Measurements from ENCODE around the gene PALLD. TPM values are rescaled to one million over a fixed set of nuclear protein-coding genes. Genes with fewer than 3 reads are reported as not detected.
A peak's percentile ranks its signal among the peaks of the same experiment; 100 is the strongest.
"Not testable (repeated sequence)": the region's sequence is repeated elsewhere in the genome, so short reads cannot be mapped to it uniquely, and the experiment has no call there.

Gene PALLD
- total RNA-seq, 1 experiment from 2014 or later: 47.8 TPM

DNA sequence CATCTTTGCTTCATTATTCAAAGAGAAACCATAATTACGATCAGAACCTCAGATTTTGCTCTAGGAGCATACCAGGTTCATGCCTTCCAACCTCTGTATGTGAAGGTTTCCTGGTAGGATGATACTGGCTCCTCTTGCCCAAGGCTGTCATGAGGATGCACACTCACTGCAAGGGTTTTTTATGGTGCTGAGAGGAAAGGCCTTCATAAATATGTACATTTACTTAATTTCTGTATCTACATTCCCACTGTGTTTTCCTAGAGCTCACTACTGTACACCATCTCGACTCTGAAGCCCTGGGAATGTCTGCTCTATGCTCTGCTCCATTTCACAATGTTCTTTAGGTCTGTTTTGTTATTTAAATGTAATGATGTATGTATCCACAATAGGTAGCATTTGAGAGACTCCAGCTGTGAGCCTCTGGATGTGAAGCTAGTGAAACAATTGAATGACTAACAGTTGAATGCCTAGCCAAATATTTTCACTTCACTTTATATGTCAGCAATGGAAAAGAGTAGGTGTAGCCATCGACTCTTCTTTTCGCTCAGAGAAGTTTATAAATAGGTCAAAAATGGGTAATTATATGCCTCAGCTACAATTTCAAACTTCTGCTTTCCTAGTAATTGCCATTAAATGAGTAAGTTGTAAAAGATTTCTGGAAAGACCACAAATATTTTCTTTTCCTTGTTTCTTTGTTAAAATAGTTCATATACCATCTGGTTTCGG lies 228.0 kb downstream of the PALLD start:
- DNase-seq (ENCODE audit: low read depth): no peak

- no peak for DNase-seq (ENCODE audit: low read depth)
Observed at GRCh38 chr4:168725930-168726329, 229.1 kb downstream of the PALLD start.

DNA sequence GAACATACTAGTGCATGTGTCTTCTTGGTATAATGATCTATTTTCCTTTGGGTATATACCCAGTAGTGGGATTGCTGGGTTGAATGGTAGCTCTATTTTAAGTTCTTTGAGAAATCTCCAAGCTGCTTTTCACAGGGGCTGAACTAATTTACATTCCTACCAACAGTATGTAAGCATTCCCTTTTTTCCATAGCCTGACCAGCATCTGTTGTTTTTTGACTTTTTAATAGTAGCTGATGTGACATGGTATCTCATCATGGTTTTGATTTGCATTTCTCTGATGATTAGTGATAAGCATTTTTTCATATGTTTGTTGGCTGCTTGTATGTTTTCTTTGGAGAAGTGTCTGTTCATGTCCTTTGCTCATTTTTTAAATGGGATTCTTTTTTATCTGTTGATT lies 230.3 kb downstream of the PALLD start:
- not testable (repeated sequence) for DNase-seq (ENCODE audit: low read depth)

- DNase-seq (ENCODE audit: low read depth): peak; percentile 19
Observed at GRCh38 chr4:168731006-168731636, 234.3 kb downstream of the PALLD start.

DNA sequence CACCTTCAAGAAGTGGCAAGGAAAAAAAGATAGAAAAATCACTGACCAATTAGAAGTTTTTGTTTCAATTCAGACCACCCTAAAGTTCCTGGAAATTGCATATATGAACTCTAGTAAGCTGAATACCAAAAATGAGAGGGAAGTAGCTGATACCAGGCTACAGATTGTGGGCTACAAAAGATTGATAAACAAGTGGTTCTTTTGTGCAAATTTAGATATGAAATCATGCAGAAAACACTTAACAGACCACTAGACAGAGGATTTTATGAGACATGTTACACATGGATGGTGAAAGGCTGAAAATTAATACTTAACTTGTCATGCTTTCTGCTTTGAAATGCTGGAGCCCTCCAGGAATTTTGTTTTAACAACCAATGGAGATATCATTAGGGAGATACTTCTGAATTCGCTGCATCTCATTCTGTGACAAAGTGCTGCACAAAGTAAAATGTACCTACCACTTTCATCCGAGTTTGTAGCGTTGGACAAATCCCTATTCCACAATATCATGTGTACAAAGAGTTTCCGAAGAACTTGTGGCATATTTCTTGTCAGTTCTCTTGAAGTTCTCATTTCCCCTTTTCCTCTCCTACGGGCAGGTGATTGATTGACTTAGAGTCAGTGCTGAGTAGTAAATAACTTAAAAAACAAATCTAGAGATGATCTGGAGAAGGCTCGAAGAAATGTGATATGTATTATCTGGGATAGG lies 235.0 kb downstream of the PALLD start:
- DNase-seq (ENCODE audit: low read depth): no peak

DNA sequence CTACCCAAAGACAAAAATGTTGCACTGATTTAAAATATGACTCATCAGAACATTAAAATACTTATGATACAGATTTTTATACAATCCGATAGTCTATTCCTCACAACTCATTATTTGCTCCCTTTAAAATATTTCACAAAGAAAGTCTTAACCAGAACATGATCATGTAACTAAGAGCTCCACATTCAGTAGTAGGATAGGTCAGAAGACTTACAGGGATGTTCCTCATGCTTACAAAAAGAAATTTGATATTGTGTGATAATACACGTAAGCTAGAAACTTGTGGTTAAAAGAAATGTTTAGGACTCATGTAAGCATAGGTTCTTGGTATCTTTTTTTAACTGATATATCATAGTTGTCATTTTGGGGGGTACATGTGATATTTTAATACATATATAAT lies 235.9 kb downstream of the PALLD start:
- no peak for DNase-seq (ENCODE audit: low read depth)

GRCh38 chr4:168734703-168735678 lies 238.1 kb downstream of the PALLD start:
- no peak for DNase-seq (ENCODE audit: low read depth)

GRCh38 chr4:168735735-168736134 lies 238.9 kb downstream of the PALLD start:
- no peak for DNase-seq (ENCODE audit: low read depth)

DNA sequence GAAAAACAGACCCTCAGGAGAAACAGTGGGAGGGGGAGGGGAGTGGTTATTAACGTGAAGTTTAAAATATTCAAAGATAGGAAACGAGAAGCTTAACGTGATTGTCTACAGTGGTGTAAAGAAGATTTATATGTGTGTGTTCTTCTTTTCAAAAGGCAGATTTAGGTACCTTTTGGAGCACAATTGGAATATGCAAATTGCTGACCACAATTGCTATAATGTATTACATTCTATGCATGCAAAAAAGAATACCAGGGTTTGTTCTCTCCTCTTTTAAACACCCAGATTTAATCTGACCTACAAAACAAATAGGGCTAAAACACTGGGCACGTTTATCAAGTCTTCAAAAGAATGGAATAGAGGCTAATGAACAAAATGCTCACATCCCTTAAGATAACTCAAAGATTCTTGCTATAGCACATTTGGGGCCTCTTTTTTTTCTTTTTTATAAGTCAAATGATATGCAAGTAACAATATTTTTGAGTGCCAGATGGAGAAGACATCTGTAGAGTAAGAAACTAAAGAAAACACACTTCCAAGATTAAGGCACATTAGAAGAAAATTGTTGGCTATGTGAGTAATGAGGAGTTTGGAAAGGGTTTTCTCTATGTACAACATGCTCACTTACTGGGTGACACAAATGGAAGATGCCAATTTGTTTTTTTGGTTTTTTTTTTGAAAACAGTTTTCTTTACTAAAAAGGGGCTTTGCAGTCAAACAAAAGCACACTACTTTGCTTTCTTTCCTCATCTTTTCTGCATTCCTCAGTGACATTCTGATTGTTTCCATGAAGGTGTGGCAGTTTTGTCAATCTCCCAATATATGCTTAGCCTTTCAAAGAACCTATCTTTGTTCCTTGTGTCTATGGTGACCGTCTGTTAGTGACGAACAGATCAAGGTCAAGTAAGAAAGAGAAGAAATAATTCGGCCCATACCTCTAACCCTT lies 240.3 kb downstream of the PALLD start:
- no peak for DNase-seq (ENCODE audit: low read depth)

DNA sequence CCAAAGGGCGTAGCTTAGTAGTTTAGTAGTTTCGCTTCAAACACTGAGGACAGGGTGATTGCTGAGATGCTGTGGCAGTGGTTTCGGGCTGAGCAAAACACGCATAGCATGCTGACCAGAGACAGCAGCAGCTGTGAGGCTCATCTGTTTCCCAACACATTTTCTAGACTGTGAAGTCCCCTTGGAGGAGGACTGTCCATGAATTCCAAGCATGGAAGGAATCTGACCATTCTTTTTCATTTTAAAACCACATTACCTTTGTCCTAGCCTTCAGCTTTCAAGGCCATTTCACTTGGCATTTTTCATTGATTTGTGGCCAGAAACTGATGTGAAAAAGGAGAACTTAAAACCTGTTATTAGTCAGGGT lies 240.9 kb downstream of the PALLD start:
- DNase-seq (ENCODE audit: low read depth): no peak

DNA sequence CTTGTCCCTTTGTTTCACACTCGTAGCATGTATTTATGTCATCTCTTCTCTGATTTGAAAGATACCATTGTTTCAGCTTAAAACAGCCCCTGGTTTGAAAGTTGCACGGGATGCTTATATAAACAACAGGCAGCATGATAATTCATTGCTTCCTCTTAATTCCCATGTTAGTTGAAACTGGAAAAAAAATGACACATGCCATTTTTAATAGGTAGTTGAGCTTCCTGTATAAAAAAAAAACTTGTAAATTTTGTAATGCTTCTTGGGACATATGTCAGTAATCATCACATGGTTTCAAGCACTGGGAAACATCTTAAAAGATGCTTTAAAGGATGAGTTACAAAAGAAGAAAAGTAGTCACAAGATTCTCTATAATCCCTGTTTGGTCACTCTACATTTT lies 243.0 kb downstream of the PALLD start:
- no peak for DNase-seq (ENCODE audit: low read depth)

DNA sequence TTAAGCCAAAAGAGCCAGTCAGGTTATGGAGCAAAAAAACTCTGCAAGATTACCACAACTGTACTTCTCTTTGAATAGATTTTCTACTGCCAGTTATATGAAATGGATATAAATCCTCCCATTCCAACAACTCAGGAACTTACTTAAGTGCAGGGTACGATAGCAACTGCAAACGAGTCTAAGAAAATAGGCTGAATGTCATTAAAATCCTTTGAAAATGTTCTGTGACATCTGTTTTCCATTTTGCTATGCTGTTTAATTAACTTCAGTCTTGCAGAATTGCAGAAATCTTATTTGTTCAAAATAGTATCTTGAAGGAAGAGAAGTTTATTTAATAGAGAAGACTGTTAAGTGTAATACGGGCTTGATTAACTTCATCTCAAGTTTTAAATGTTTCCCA lies 243.8 kb downstream of the PALLD start:
- DNase-seq (ENCODE audit: low read depth): no peak

DNA sequence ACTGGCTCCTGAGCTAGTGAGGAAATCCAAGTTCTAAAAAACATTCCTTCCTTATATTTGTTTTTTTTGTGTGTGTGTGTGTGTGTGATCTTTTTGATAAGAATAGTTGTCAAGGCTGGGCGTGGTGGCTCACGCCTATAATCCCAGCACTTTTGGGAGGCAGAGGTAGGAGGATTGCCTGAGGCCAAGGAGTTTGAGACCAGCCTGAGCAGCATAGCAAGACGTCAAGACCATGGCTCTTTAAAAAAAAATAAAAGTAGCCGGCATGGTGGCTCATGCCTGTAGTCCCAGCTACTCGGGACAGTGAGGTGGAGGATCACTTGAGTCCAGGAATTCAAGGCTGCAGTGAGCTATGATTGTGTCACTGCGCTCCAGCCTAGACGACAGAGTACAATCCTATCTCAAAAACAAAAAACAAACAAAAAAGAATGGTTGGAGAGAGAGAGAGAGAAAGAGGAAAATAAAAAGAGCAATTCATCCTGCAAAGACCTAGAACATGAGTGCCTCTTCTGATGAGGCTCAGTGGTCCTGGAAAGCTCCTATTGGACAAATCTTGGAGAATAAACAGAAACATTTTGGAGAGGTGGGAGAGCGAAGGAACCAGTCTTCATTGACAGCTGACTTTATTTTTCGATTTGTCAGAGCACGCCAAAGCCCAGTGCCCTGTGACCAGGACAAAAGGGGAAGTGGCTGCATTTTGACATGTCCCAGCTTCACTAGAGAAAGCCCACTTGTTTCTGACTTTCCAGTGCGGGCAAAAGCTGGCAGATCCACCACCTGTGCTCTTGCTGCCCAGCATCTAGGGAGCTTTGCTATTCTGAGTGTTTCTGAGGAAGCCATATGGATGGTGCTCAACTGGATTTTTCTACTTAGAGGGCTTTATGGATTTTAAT lies 244.7 kb downstream of the PALLD start:
- no peak for DNase-seq (ENCODE audit: low read depth)

GRCh38 chr4:168743131-168743530 lies 246.3 kb downstream of the PALLD start:
- DNase-seq (ENCODE audit: low read depth): no peak

GRCh38 chr4:168743601-168744000 lies 246.7 kb downstream of the PALLD start:
- DNase-seq (ENCODE audit: low read depth): no peak

DNA sequence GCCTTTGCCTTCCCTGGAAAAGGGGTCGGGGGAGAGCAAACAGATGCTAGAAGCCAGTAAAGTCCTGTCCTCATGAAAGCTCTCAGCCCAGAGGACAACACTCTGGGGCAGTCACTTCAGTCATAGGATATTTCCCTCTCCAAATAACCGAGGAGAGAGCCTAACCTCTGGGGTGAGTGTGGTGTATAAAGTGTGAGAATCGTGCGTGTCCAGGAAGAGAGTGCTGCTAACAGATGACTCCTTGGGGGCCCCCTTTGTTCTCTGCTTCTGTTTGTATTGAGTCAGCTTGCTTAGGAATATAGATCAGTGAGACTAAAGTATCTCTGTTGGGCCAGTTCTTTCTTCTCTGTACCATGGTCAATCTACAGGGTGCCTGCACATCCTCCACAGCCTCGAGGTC lies 247.2 kb downstream of the PALLD start:
- peak; percentile 27 for DNase-seq (ENCODE audit: low read depth)

DNA sequence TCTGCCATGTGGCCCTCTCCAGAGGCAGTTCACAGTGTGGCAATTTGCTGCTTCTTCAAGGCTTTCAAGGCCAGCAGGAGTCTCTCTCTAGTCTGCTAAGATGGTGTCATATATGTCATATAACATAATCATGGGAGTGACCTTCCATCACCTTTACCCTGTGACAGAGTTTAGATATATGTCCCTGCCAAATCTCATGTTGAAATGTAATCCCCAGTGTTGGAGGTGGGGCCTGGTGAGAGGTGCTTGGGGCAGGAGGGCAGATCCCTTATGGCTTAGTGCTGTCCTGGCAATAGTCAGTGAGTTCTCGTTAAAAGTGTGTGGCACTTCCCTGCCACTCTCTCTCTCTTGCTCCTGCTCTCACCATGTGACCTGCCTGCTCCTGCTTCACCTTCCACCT lies 252.0 kb downstream of the PALLD start:
- no peak for DNase-seq (ENCODE audit: low read depth)

- peak; percentile 32 for DNase-seq (ENCODE audit: low read depth)
Observed at GRCh38 chr4:168751263-168752225, 254.7 kb downstream of the PALLD start.
